Measurements from ENCODE around the gene ZYX. TPM values are rescaled to one million over a fixed set of nuclear protein-coding genes. Genes with fewer than 3 reads are reported as not detected.

ZYX gene
- total RNA-seq, 3 donors from 2014 or later (not counting 1 experiment from before 2014, with no cell fraction given) = 168 to 219 (median 186) TPM

DNA sequence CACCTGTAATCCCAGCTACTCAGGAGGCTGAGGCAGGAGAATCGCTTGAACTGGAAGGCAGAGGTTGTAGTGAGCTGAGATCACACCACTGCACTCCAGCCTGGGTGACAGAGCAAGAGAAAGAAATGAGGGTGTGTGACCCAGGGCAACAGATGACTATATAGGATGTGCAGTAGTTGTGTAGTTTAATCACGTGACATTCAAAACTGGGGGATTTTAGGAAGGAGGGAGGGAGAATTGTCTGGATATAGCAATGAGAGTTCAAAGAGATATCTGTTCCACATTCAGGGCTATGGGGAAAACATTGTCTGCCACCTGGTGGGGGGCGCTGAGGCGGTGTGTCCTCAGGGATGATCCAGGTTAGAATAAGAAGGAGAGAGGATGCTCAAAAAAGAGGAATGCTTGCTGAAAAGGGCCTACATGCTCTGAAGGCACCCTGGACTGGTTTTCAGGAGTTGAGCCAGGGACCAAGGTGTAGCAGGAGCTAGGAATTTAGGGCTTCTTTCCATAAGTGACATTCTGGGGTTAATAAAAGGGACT, 7.8 kb upstream of the ZYX start:
- H3K27ac ChIP-seq (ENCODE audit: low read length) = no peak overlapping the region
- ATAC-seq (no peak), DNase-seq (no peak)
- Mint-ChIP-seq H3K9me3 (no peaks in the 10 kb centered on the region), H3K27ac (peak overlapping the region; percentile 75 to 94), H3K4me1 (peaks cover 59 to 64% of the 10 kb centered on the region in 2 donors), H3K36me3 (no peaks in the 10 kb centered on the region), H3K27me3 (ENCODE audit: low read depth in 2 of 2) (no peaks in the 10 kb centered on the region), H3K4me3 (no peak overlapping the region)
- TF ChIP-seq, protein P1, sequence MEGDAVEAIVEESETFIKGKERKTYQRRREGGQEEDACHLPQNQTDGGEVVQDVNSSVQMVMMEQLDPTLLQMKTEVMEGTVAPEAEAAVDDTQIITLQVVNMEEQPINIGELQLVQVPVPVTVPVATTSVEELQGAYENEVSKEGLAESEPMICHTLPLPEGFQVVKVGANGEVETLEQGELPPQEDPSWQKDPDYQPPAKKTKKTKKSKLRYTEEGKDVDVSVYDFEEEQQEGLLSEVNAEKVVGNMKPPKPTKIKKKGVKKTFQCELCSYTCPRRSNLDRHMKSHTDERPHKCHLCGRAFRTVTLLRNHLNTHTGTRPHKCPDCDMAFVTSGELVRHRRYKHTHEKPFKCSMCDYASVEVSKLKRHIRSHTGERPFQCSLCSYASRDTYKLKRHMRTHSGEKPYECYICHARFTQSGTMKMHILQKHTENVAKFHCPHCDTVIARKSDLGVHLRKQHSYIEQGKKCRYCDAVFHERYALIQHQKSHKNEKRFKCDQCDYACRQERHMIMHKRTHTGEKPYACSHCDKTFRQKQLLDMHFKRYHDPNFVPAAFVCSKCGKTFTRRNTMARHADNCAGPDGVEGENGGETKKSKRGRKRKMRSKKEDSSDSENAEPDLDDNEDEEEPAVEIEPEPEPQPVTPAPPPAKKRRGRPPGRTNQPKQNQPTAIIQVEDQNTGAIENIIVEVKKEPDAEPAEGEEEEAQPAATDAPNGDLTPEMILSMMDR (IDR thresholded peaks at IDR 0.05) = no peak
- no peak overlapping the region for H3K4me3 ChIP-seq (ENCODE audit: low read length)
- no peaks in the 10 kb centered on the region for H3K9me3 ChIP-seq (ENCODE audit: control insufficient read depth, insufficient read depth, low read length)
- H3K36me3 ChIP-seq (ENCODE audit: control insufficient read depth, insufficient read depth, low read length) = no peaks in the 10 kb centered on the region
- no peaks in the 10 kb centered on the region for H3K27me3 ChIP-seq (ENCODE audit: control insufficient read depth, insufficient read depth, low read length)
- WGBS (ENCODE audit: insufficient coverage) = 93% methylated on average over 4 of the region's 4 CpGs
- intact Hi-C loops (cut with micrococcal nuclease) = loop anchor here (10.0 kb wide), 1 partner anchor 579 kb away; no protein-coding TSS in a partner anchor
- peaks cover 70% of the 10 kb centered on the region for H3K4me1 ChIP-seq (ENCODE audit: control insufficient read depth, insufficient read depth, low read length)

DNA sequence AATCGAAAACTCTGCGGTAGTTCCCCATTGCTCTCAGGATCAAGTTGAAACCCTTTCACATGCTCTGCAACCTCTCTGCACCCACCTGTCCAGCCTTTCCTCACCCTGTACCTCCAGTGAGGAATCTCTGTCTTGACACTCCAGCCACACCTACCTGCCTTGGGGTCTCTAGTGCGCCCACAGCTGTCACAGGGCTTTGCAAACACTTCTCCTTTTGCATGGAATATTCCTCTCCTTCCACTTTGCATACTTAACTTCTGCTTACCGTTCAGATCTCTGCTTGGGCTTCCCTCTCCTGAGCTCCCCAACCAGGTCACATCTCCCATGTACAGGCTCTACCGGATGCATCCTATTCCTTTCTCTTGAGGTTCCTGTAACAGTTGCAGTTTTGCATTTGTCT, 6.6 kb upstream of the ZYX start:
- H3K27ac ChIP-seq (ENCODE audit: low read length) = peak overlapping the region; percentile 85

DNA sequence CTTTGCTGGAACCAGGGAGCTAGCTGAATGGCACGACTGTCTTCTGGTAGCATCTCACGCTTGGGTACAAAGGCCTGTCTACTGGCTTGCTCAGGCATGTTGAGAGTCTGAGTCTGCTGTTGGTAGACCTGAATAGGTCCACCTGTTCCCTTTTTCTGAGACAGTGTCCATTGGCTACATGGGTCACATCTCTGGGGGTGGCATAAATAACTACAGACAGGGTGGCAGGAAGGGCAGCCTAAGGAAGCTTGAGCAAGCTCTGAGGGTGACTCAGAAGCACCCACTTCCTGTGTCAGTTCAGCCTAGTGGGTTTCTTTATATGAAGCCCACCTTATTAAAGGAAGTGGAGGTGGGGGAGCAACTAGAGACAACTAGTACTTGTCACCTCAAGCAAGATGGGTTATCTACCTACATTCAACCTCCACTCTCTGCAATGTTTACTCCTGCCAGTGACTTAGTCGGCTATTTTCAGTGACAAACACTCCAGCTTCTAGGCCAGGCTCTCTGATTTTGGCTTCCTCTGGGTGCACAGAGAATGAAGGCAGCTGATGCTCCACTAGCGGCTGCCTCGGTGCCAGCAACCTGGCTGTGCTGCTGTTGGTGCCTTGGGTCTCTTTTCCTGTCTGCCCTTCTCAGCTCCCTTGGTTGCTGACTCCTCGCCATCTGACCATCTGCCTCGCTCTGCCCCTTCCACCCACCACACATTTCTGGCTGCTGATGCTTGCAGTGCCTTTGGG, 5.7 kb upstream of the ZYX start:
- peaks cover 89% of the 10 kb centered on the region for H3K4me1 ChIP-seq (ENCODE audit: control insufficient read depth, insufficient read depth, low read length)
- intact Hi-C loops (cut with micrococcal nuclease) = loop anchor here (5.0 to 10.0 kb wide), 3 partner anchors 42 to 581 kb away; no protein-coding TSS in a partner anchor

More for the DNA sequence above, 6.6 kb upstream of the ZYX start:
- Mint-ChIP-seq H3K27me3 (ENCODE audit: low read depth in 2 of 2) (no peaks in the 10 kb centered on the region), H3K27ac (peak overlapping the region; percentile 75 to 94), H3K36me3 (no peaks in the 10 kb centered on the region), H3K4me1 (peaks cover 71 to 76% of the 10 kb centered on the region in 2 donors), H3K4me3 (no peak overlapping the region), H3K9me3 (no peaks in the 10 kb centered on the region)
- no peaks in the 10 kb centered on the region for H3K36me3 ChIP-seq (ENCODE audit: control insufficient read depth, insufficient read depth, low read length)
- intact Hi-C loops (cut with micrococcal nuclease) = loop anchor here (10.0 kb wide), 1 partner anchor 580 kb away; no protein-coding TSS in a partner anchor
- H3K4me3 ChIP-seq (ENCODE audit: low read length) = no peak overlapping the region
- H3K4me1 ChIP-seq (ENCODE audit: control insufficient read depth, insufficient read depth, low read length) = peaks cover 82% of the 10 kb centered on the region
- DNase-seq = no peak
- no peaks in the 10 kb centered on the region for H3K9me3 ChIP-seq (ENCODE audit: control insufficient read depth, insufficient read depth, low read length)
- H3K27me3 ChIP-seq (ENCODE audit: control insufficient read depth, insufficient read depth, low read length) = no peaks in the 10 kb centered on the region
- WGBS (ENCODE audit: insufficient coverage) = 78% methylated on average over 5 of the region's 5 CpGs
- TF ChIP-seq, protein P1 (IDR thresholded peaks at IDR 0.05) = no peak
- no peak for ATAC-seq

More for the DNA sequence above, 5.7 kb upstream of the ZYX start:
- TF ChIP-seq, protein P1 (IDR thresholded peaks at IDR 0.05) = no peak
- peak; percentile 48 to 75 for DNase-seq
- no peaks in the 10 kb centered on the region for H3K27me3 ChIP-seq (ENCODE audit: control insufficient read depth, insufficient read depth, low read length)
- H3K36me3 ChIP-seq (ENCODE audit: control insufficient read depth, insufficient read depth, low read length) = no peaks in the 10 kb centered on the region
- H3K9me3 ChIP-seq (ENCODE audit: control insufficient read depth, insufficient read depth, low read length) = no peaks in the 10 kb centered on the region
- H3K27ac ChIP-seq (ENCODE audit: low read length) = peak overlapping the region; percentile 85
- Mint-ChIP-seq H3K4me3 (peak overlapping the region; percentile 71), H3K36me3 (no peaks in the 10 kb centered on the region), H3K9me3 (no peaks in the 10 kb centered on the region), H3K27ac (peak overlapping the region; percentile 75 to 94), H3K4me1 (peaks cover 77 to 81% of the 10 kb centered on the region in 2 donors), H3K27me3 (ENCODE audit: low read depth in 2 of 2) (no peaks in the 10 kb centered on the region)
- 14% methylated on average over 7 of the region's 7 CpGs for whole genome bisulfite sequencing (ENCODE audit: insufficient coverage)
- no peak overlapping the region for H3K4me3 ChIP-seq (ENCODE audit: low read length)
- ATAC-seq = peak; percentile 71 to 85 (median 71)

Measured in natural killer cell (primary cell).